ENCODE results near the gene ROPN1B. TPM values are rescaled to one million over a fixed set of nuclear protein-coding genes. Genes with fewer than 3 reads are reported as not detected.

The ROPN1B gene
- total RNA-seq, 4 donors from 2014 or later: 0.56 TPM; not detected in 3

- TF ChIP-seq CTCF (IDR thresholded peaks at IDR 0.05): no peak
- DNase-seq (ENCODE audit: low spot score) (no peak), ATAC-seq (ENCODE audit: low FRiP score) (no peak)
Observed at GRCh38 chr3:126024049-126024854, 55.3 kb downstream of the ROPN1B start.

GRCh38 chr3:126025116-126025729, 56.2 kb downstream of the ROPN1B start:
- DNase-seq (ENCODE audit: low spot score) (no peak), ATAC-seq (ENCODE audit: low FRiP score) (no peak)
- TF ChIP-seq CTCF (IDR thresholded peaks at IDR 0.05): no peak

- no peak for ATAC-seq (ENCODE audit: low FRiP score)
- TF ChIP-seq CTCF (IDR thresholded peaks at IDR 0.05): no peak
Observed at GRCh38 chr3:126025862-126026261, 56.9 kb downstream of the ROPN1B start.

GRCh38 chr3:126026277-126026751, 57.3 kb downstream of the ROPN1B start:
- DNase-seq (ENCODE audit: low spot score) (no peak), ATAC-seq (ENCODE audit: low FRiP score) (no peak)
- TF ChIP-seq CTCF (IDR thresholded peaks at IDR 0.05): no peak

More at GRCh38 chr3:126025862-126026261, 56.9 kb downstream of the ROPN1B start:
- no peak for DNase-seq (ENCODE audit: low spot score)

- DNase-seq (ENCODE audit: low spot score) (no peak), ATAC-seq (ENCODE audit: low FRiP score) (no peak)
Observed at GRCh38 chr3:126026761-126027160, 57.8 kb downstream of the ROPN1B start.

GRCh38 chr3:126028096-126028495, 59.1 kb downstream of the ROPN1B start:
- DNase-seq (ENCODE audit: low spot score) (no peak), ATAC-seq (ENCODE audit: low FRiP score) (no peak)
- no peak for TF ChIP-seq CTCF (IDR thresholded peaks at IDR 0.05)

More at GRCh38 chr3:126026761-126027160, 57.8 kb downstream of the ROPN1B start:
- TF ChIP-seq CTCF (IDR thresholded peaks at IDR 0.05): no peak

All from omental fat pad (tissue), 4 donors.